Calu3 (cell line): ENCODE results near the gene H2AZ2. TPM values are rescaled to one million over a fixed set of nuclear protein-coding genes. Genes with fewer than 3 reads are reported as not detected.
"Not testable (repeated sequence)": the region's sequence is repeated elsewhere in the genome, so short reads cannot be mapped to it uniquely, and the experiment has no call there.

ENCODE experiments used
- BruUV-seq: library from RNA; stranded (reverse); fragments of 400-500 nt; replicated peaks from 2 replicates; lab custom pipeline; 2021; lab: Mats Ljungman, UMichigan
- CTCF ChIA-PET: fragments of 300-600 bp; sonication (Branson Sonifier 250); formaldehyde crosslinking; loops from one replicate; lab custom pipeline; 2022; ENCODE audit warnings: antibody characterized with exemption; lab: Charles Lee
- DNase-seq: peaks from one replicate; pipeline ENCODE4 v3.0.0; 2022
- H3K27ac Mint-ChIP-seq: one replicate; pipeline ENCODE4 v1.8.0; 2022; ENCODE audit warnings: mixed read lengths; ENCODE audit not compliant: unreplicated experiment
- H3K27me3 Mint-ChIP-seq: one replicate; pipeline ENCODE4 v1.8.0; 2022; ENCODE audit warnings: mixed read lengths; ENCODE audit not compliant: unreplicated experiment
- H3K36me3 Mint-ChIP-seq: one replicate; pipeline ENCODE4 v1.8.0; 2022; ENCODE audit warnings: mild to moderate bottlenecking, moderate library complexity, mixed read lengths; ENCODE audit not compliant: insufficient read depth, unreplicated experiment
- H3K4me1 Mint-ChIP-seq: one replicate; pipeline ENCODE4 v1.8.0; 2022; ENCODE audit warnings: mild to moderate bottlenecking, low read depth, mixed read lengths; ENCODE audit not compliant: unreplicated experiment
- H3K4me3 Mint-ChIP-seq: one replicate; pipeline ENCODE4 v1.8.0; 2022; ENCODE audit warnings: mild to moderate bottlenecking, low read depth, moderate library complexity, mixed read lengths; ENCODE audit not compliant: unreplicated experiment
- H3K9me3 Mint-ChIP-seq: one replicate; pipeline ENCODE4 v1.8.0; 2022; ENCODE audit warnings: low read depth, mixed read lengths; ENCODE audit not compliant: unreplicated experiment
- intact Hi-C: fragments of 100-400 bp; cut with micrococcal nuclease; formaldehyde crosslinking; loops from one replicate; pipeline ENCODE4 v1.10.0; 2022; ENCODE audit not compliant: unreplicated experiment
- total RNA-seq: library from RNA; stranded (reverse); gene quantifications from 2 replicates; pipeline ENCODE4 v1.2.3, GENCODE V29; 2022
- TF ChIP-seq, protein P1 (sequence below): fragments of 200-600 bp; IDR thresholded peaks from one replicate; pipeline ENCODE4 v1.8.0; 2022; ENCODE audit warnings: antibody characterized with exemption; ENCODE audit not compliant: unreplicated experiment

The H2AZ2 gene
- total RNA-seq, 1 experiment from 2014 or later: 371 TPM

DNA sequence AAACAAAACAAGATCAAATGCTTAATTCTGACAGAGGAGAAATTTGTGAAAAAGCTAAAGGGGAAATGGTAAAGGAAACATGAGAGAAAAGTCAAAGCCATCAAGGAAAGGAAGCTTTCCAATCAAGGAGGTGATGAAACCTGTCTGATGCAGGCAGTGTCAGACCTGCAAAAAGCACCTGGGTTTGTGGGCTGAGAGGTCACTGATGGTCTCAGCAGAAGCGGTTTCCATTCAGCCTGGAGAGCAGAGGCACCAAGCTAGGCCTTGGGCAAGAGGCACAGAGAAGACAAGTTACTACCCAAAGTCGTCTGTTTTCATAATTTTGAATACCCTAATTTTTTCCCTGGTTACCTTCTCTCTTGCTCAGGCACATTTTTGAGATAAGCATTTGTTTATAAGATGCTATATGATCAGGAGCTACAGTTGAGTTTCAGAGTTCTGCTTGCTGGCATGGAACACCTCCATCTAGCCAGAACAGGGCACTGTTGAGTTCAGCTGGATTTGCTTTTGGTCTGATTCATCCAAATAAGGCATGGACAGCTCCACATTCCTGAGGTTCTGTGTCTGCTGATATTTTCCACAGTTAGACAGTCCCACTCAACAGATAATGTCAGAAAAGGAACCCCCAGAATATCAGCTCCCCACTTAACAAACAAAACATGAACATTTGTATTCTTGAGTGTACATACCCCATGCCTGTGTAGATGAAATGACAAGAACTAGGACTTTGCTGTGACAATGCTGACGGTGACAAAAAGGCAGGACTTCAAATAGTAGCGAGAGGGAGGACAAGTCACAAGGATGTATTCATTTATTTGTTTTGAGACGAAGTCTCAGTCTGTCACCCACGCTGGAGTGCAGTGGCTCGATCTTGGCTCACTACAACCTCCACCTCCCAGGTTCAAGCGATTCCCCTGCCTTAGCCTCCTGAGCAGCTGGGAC lies 56.3 kb downstream of the H2AZ2 start:
- BruUV-seq: no TSS peak
- Mint-ChIP-seq H3K4me1 (no peaks in the 10 kb centered on the region), H3K36me3 (peaks cover 12% of the 10 kb centered on the region), H3K27me3 (no peaks in the 10 kb centered on the region), H3K4me3 (no peak overlapping the region), H3K9me3 (no peaks in the 10 kb centered on the region), H3K27ac (no peak overlapping the region)
- CTCF ChIA-PET: interaction anchor here (0.5 to 0.6 kb wide), 3 partner anchors 88 to 200 kb away, joined by 3 to 4 read pairs (median 3); no protein-coding TSS in a partner anchor
- DNase-seq: no peak
- intact Hi-C loops: no loop called here
- TF ChIP-seq, protein P1, sequence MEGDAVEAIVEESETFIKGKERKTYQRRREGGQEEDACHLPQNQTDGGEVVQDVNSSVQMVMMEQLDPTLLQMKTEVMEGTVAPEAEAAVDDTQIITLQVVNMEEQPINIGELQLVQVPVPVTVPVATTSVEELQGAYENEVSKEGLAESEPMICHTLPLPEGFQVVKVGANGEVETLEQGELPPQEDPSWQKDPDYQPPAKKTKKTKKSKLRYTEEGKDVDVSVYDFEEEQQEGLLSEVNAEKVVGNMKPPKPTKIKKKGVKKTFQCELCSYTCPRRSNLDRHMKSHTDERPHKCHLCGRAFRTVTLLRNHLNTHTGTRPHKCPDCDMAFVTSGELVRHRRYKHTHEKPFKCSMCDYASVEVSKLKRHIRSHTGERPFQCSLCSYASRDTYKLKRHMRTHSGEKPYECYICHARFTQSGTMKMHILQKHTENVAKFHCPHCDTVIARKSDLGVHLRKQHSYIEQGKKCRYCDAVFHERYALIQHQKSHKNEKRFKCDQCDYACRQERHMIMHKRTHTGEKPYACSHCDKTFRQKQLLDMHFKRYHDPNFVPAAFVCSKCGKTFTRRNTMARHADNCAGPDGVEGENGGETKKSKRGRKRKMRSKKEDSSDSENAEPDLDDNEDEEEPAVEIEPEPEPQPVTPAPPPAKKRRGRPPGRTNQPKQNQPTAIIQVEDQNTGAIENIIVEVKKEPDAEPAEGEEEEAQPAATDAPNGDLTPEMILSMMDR: no peak

DNA sequence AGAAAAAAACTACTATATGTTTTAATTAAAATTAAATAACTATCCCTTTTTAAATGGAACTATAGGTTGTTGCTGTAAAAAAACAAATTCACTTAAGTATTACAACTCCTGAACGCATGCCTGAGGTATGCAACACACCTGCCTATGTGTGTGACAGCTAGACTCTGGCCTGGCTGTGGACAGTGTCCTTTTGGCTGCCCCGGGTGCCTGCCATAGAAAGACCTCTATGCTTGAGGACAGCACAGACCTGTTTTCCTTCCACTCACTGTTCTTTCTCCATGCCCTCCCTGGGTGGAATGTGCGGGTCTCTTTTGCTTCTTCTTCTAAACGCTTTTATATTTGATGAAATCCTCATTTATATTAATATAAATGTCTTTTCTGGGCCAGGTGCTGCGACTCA lies 57.9 kb downstream of the H2AZ2 start:
- BruUV-seq: no TSS peak
- intact Hi-C loops: no loop called here
- no peaks in the 10 kb centered on the region for H3K4me1 Mint-ChIP-seq
- DNase-seq: no peak
- no peaks in the 10 kb centered on the region for H3K9me3 Mint-ChIP-seq
- no peaks in the 10 kb centered on the region for H3K36me3 Mint-ChIP-seq
- no peak overlapping the region for H3K27ac Mint-ChIP-seq
- no peak overlapping the region for H3K4me3 Mint-ChIP-seq
- CTCF ChIA-PET: no interaction called here
- no peaks in the 10 kb centered on the region for H3K27me3 Mint-ChIP-seq
- TF ChIP-seq, protein P1: no peak

DNA sequence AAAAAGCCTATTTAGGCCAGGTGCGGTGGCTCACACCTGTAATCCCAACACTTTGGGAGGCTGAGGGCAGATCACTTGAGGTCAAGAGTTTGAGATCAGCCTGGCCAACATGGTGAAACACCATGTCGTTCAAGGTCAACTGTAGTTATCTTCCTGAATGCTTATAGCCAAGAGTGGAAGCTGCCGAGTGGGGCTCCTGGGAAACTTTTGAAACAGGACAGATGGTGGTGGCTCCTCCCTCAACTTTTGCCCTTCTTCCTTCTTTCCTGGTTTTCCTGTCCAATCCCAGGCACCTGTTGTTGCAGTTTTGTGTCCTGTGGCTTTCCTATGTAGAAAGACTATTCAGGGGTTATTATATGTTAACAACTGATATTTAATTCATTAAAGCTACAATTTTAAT lies 60.1 kb downstream of the H2AZ2 start:
- no TSS peak for BruUV-seq
- H3K27me3 Mint-ChIP-seq: no peaks in the 10 kb centered on the region
- H3K27ac Mint-ChIP-seq: no peak overlapping the region
- TF ChIP-seq, protein P1: no peak
- no peaks in the 10 kb centered on the region for H3K36me3 Mint-ChIP-seq
- H3K9me3 Mint-ChIP-seq: peaks cover 4% of the 10 kb centered on the region
- intact Hi-C loops: no loop called here
- H3K4me3 Mint-ChIP-seq: no peak overlapping the region
- CTCF ChIA-PET: no interaction called here
- DNase-seq: no peak
- H3K4me1 Mint-ChIP-seq: no peaks in the 10 kb centered on the region

DNA sequence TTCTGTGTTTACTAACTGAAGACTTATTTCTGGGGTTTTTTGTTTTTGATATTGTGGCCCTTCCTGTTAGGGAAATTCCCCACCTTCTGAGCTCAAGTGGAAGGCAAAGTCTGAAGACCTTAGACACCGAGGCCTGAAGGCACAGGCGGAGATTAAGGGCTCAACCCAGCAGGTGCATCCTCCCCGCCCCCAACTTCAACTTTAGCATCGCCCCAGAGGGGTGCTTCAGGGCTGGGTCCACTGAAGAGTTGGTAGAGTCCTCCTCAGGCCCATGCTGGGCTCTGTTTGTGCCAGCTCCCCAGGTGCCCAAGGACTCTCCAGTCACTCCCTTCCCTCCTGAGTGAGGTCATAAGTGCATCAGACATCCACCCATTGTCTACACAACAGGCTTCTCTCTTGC lies 60.8 kb downstream of the H2AZ2 start:
- Mint-ChIP-seq H3K4me3 (no peak overlapping the region), H3K36me3 (no peaks in the 10 kb centered on the region), H3K27me3 (no peaks in the 10 kb centered on the region), H3K27ac (no peak overlapping the region), H3K9me3 (peaks cover 7% of the 10 kb centered on the region), H3K4me1 (no peaks in the 10 kb centered on the region)
- TF ChIP-seq, protein P1: no peak
- no TSS peak for BruUV-seq
- CTCF ChIA-PET: interaction anchor here (0.6 kb wide), 3 partner anchors 36 to 196 kb away, joined by 3 to 6 read pairs (median 5); no protein-coding TSS in a partner anchor
- no peak for DNase-seq
- intact Hi-C loops: no loop called here

DNA sequence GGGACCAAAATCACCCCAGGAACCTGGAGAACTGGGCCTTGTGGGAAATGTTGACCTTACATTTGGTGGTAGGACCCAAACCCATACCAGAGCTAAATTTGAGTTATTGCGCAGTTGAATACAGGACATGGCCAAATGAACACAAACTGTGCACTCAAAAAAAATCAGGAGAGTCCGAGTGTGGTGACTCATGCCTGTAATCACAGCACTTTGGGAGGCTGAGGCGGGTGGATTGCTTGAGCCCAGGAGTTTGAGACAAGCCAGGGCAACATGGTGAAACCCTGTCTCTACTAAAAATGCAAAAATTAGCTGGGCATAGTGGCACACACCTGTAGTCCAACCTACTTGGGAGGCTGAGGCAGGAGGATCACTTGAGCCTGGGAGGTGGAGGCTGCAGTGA lies 62.7 kb downstream of the H2AZ2 start:
- H3K4me1 Mint-ChIP-seq, CTCF ChIA-PET, intact Hi-C loops, DNase-seq, H3K36me3 Mint-ChIP-seq, H3K27me3 Mint-ChIP-seq, BruUV-seq, H3K4me3 Mint-ChIP-seq, H3K9me3 Mint-ChIP-seq, H3K27ac Mint-ChIP-seq: not testable (repeated sequence)
